ENCODE results near the gene ERC1. TPM values are rescaled to one million over a fixed set of nuclear protein-coding genes. Genes with fewer than 3 reads are reported as not detected.

Gene ERC1
- total RNA-seq, 1 experiment from 2014 or later, result 55.1 TPM

DNA sequence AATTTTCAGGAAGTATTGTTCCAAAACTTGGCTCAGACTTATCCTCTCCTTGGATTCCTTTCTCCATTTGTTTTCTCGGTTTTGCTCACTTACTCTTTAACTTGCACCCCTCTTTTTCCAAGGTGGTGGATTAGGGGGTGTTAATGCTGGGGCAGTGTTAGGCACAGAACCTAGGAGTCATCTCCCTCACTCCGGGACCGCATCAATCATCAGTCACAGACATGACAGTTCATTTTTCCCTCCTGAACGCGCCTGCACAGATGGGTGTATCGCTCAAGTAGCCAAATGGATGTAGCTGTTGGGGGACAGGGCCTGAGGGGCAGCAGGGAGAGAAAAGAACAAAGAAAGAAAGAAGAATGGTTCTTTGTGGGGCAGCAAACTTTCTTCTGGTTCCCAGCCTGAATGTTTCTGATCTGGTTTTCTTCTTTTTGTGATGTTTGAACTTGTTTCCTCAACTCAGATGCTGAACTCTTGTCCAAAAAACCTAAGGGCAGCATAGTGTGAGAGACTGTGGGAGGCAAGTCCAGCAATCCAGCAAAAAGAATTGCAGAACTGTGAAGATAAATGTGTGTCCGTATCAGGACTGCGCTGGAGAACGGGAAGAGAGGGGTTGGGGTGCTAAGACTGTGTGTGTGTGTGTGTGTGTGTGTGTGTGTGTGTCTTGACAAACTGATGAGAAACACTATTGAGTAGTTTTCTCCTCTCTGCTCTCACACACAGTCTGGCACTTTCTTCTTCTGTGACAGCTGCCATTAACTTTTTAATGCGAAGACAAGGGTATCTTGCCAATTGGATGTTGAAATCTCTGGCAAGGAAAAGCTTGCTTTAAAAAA is 472.3 kb downstream of the ERC1 start:
- Mint-ChIP-seq H3K36me3 (ENCODE audit: insufficient read depth, unreplicated experiment) (peaks cover 7% of the 10 kb centered on the region), H3K4me1 (ENCODE audit: insufficient read depth, unreplicated experiment) (peaks cover 15% of the 10 kb centered on the region), H3K9me3 (ENCODE audit: unreplicated experiment) (no peaks in the 10 kb centered on the region), H3K27me3 (ENCODE audit: insufficient read depth, unreplicated experiment) (no peaks in the 10 kb centered on the region), H3K4me3 (ENCODE audit: unreplicated experiment) (no peak overlapping the region), H3K27ac (ENCODE audit: low read depth, unreplicated experiment) (no peak overlapping the region)
- TF ChIP-seq, protein P1, sequence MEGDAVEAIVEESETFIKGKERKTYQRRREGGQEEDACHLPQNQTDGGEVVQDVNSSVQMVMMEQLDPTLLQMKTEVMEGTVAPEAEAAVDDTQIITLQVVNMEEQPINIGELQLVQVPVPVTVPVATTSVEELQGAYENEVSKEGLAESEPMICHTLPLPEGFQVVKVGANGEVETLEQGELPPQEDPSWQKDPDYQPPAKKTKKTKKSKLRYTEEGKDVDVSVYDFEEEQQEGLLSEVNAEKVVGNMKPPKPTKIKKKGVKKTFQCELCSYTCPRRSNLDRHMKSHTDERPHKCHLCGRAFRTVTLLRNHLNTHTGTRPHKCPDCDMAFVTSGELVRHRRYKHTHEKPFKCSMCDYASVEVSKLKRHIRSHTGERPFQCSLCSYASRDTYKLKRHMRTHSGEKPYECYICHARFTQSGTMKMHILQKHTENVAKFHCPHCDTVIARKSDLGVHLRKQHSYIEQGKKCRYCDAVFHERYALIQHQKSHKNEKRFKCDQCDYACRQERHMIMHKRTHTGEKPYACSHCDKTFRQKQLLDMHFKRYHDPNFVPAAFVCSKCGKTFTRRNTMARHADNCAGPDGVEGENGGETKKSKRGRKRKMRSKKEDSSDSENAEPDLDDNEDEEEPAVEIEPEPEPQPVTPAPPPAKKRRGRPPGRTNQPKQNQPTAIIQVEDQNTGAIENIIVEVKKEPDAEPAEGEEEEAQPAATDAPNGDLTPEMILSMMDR (IDR thresholded peaks at IDR 0.05; ENCODE audit: unreplicated experiment), result no peak
- CTCF ChIA-PET, result interaction anchor here (0.5 to 0.6 kb wide), 4 partner anchors 32 to 705 kb away, joined by 3 to 6 read pairs (median 4); no protein-coding TSS in a partner anchor
- DNase-seq (ENCODE audit: unreplicated experiment), result peak; percentile 11
- intact Hi-C loops (cut with micrococcal nuclease), result no loop called here
- POLR2A ChIA-PET, result no interaction called here
- BruUV-seq (replicated peaks), result no TSS peak

DNA sequence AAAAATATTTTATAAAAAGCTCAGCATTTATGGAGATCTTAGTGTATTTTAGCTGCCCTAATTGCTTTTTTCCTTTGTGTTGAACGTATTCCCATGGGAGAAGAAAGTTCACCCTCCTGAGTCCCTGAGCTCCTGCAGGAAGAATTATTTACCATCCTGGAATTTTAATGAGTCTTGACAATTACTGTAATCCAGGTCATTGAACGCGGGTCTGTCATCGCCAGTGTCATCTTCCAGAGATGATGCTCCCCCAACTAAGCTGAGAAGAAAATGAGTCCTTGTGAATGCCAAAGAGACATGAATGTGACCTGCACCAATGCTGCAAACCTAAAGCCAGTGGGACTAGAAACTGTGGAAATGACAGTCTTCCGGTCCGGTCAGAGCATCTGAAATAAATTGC is 473.9 kb downstream of the ERC1 start:
- Mint-ChIP-seq H3K9me3 (ENCODE audit: unreplicated experiment) (no peaks in the 10 kb centered on the region), H3K27me3 (ENCODE audit: insufficient read depth, unreplicated experiment) (no peaks in the 10 kb centered on the region), H3K4me1 (ENCODE audit: insufficient read depth, unreplicated experiment) (peaks cover 20% of the 10 kb centered on the region), H3K4me3 (ENCODE audit: unreplicated experiment) (no peak overlapping the region), H3K36me3 (ENCODE audit: insufficient read depth, unreplicated experiment) (peaks cover 7% of the 10 kb centered on the region), H3K27ac (ENCODE audit: low read depth, unreplicated experiment) (no peak overlapping the region)
- TF ChIP-seq, protein P1 (IDR thresholded peaks at IDR 0.05; ENCODE audit: unreplicated experiment), result no peak
- ChIA-PET CTCF (interaction anchor here (0.6 kb wide), 1 partner anchor 57 kb away, joined by 3 read pairs; no protein-coding TSS in a partner anchor), POLR2A (interaction anchor here (1.2 kb wide), 1 partner anchor 10 kb away, joined by 3 read pairs; no protein-coding TSS in a partner anchor)
- no peak for DNase-seq (ENCODE audit: unreplicated experiment)
- no TSS peak for BruUV-seq (replicated peaks)
- intact Hi-C loops (cut with micrococcal nuclease), result no loop called here

DNA sequence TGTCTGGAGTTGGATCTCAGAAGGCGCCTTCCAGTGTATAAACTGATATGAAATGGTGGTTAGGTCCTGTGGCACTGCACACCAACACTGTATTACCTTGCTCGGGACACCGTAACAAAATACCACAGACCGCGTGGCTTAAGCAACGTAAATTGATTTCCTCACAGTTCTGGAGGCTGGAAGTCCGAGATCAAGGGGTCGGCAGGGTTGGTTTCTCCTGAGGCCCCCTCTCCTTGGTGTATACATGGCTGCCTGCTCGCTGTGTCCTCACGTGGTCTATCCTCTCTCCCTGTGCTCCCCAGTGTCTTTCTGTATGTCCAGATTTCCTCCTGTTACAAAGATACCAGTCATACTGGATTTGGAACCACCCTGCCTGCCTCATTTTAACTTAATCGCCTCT is 475.0 kb downstream of the ERC1 start:
- Mint-ChIP-seq H3K4me1 (ENCODE audit: insufficient read depth, unreplicated experiment) (peaks cover 20% of the 10 kb centered on the region), H3K27ac (ENCODE audit: low read depth, unreplicated experiment) (no peak overlapping the region), H3K4me3 (ENCODE audit: unreplicated experiment) (no peak overlapping the region), H3K9me3 (ENCODE audit: unreplicated experiment) (no peaks in the 10 kb centered on the region), H3K27me3 (ENCODE audit: insufficient read depth, unreplicated experiment) (no peaks in the 10 kb centered on the region), H3K36me3 (ENCODE audit: insufficient read depth, unreplicated experiment) (peaks cover 10% of the 10 kb centered on the region)
- ChIA-PET CTCF (no interaction called here), POLR2A (no interaction called here)
- TF ChIP-seq, protein P1 (IDR thresholded peaks at IDR 0.05; ENCODE audit: unreplicated experiment), result no peak
- no peak for DNase-seq (ENCODE audit: unreplicated experiment)
- intact Hi-C loops (cut with micrococcal nuclease), result no loop called here
- no TSS peak for BruUV-seq (replicated peaks)

DNA sequence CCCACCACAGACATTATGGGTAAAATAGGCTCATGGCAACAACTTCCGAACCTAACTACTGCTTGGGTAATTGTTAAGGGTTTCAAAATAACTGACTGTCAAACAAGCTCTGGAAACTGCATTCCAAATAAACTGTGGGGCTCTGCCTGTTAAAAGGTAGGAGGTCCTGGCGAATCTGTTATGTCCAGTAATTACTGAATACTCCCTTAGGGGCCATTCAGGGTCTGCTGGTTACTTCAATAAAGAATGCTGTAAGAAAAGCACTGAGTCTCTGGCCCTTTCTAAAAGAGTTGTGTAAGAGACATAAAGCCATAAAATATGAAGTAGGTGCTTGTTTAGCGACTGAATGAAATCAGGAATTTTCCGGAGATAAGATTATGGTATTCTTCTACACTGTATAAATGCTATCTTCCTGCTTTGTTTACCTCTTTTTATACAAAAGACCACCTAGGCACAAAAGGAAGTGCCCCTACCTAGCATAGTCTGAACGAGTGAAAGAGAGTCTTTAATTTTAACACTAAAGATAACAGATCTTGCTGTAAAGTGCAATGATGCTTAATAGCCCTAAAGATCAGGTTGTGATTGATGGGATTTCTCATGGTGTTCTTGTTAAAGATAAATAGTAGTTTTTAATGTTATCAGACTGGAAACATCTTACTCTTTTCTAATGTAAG is 475.6 kb downstream of the ERC1 start:
- TF ChIP-seq, protein P1 (IDR thresholded peaks at IDR 0.05; ENCODE audit: unreplicated experiment), result no peak
- POLR2A ChIA-PET, result no interaction called here
- intact Hi-C loops (cut with micrococcal nuclease), result no loop called here
- H3K36me3 Mint-ChIP-seq (ENCODE audit: insufficient read depth, unreplicated experiment), result peaks cover 13% of the 10 kb centered on the region
- BruUV-seq (replicated peaks), result no TSS peak
- no peak for DNase-seq (ENCODE audit: unreplicated experiment)
- H3K27ac Mint-ChIP-seq (ENCODE audit: low read depth, unreplicated experiment), result no peak overlapping the region
- H3K4me1 Mint-ChIP-seq (ENCODE audit: insufficient read depth, unreplicated experiment), result peaks cover 20% of the 10 kb centered on the region
- H3K9me3 Mint-ChIP-seq (ENCODE audit: unreplicated experiment), result no peaks in the 10 kb centered on the region
- H3K4me3 Mint-ChIP-seq (ENCODE audit: unreplicated experiment), result no peak overlapping the region
- H3K27me3 Mint-ChIP-seq (ENCODE audit: insufficient read depth, unreplicated experiment), result no peaks in the 10 kb centered on the region
- CTCF ChIA-PET, result no interaction called here
